Measurements from ENCODE around the gene FADS2. TPM values are rescaled to one million over a fixed set of nuclear protein-coding genes. Genes with fewer than 3 reads are reported as not detected.

FADS2 gene
- total and polyA plus RNA-seq, 3 donors from 2014 or later, result 73.5 to 123 (median 80.8) TPM

DNA sequence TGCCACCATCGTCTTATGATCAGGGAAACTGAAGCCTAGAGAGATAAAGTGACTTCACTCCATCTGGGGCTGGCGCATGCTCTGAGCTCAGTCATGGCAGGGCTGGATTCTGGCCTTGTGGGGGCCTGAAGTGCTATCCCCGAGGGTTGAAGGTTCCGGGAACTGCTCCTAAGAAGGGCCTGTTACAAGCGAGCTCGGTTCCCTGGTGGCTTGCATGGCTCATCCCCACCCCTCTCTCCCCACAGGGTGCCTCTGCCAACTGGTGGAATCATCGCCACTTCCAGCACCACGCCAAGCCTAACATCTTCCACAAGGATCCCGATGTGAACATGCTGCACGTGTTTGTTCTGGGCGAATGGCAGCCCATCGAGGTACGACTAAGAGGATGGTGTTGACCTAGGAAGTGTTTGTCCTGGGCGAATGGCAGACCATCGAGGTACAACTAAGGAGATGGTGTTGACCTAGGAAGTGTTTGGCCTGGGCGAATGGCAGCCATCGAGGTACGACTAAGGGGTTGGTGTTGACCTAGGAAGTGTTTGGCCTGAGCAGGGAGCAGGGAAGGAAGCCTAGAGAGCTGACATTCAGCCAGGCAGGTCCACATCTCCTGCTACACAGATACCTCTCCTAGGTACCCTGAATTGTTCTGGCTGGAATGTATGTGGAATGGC is 19.9 kb downstream of the FADS2 start:
- Histone ChIP-seq H3K27ac (no peak overlapping the region), H3K36me3 (ENCODE audit: low read depth, missing control alignments) (no peaks in the 10 kb centered on the region), H3K27me3 (no peaks in the 10 kb centered on the region), H3K9me3 (no peaks in the 10 kb centered on the region), H3K4me1 (peaks cover 46% of the 10 kb centered on the region), H3K4me3 (no peak overlapping the region)
- DNase-seq, result no peak
- intact Hi-C loops (cut with DNase I; ENCODE audit: low total_unique reads), result no loop called here
- 90 to 95% methylated on average over 15 to 18 of the region's 18 CpGs for WGBS, 2 donors
- TF ChIP-seq POLR2A (IDR thresholded peaks at IDR 0.05), result no peak
- TF ChIP-seq, protein P1, sequence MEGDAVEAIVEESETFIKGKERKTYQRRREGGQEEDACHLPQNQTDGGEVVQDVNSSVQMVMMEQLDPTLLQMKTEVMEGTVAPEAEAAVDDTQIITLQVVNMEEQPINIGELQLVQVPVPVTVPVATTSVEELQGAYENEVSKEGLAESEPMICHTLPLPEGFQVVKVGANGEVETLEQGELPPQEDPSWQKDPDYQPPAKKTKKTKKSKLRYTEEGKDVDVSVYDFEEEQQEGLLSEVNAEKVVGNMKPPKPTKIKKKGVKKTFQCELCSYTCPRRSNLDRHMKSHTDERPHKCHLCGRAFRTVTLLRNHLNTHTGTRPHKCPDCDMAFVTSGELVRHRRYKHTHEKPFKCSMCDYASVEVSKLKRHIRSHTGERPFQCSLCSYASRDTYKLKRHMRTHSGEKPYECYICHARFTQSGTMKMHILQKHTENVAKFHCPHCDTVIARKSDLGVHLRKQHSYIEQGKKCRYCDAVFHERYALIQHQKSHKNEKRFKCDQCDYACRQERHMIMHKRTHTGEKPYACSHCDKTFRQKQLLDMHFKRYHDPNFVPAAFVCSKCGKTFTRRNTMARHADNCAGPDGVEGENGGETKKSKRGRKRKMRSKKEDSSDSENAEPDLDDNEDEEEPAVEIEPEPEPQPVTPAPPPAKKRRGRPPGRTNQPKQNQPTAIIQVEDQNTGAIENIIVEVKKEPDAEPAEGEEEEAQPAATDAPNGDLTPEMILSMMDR (IDR thresholded peaks at IDR 0.05), result no peak

DNA sequence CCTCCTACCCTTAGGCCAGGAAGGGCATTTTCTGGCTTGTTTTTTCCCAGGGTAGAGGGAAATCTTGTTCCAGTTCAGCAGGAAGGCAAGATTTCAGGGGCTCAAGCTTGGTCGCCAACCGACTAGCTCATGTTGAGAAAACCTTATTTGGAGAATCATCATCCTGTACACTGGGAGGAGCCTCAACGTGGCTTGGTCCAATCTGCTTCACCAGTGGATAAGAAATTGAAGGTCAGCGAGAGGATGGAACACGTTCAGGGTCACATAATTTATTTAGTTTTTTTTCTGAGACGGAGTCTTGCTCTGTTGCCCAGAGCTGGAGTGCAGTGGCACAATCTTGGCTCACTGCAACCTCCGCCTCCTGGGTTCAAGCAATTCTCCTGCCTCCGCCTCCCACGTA is 20.5 kb downstream of the FADS2 start:
- intact Hi-C loops (cut with DNase I; ENCODE audit: low total_unique reads), result no loop called here

DNA sequence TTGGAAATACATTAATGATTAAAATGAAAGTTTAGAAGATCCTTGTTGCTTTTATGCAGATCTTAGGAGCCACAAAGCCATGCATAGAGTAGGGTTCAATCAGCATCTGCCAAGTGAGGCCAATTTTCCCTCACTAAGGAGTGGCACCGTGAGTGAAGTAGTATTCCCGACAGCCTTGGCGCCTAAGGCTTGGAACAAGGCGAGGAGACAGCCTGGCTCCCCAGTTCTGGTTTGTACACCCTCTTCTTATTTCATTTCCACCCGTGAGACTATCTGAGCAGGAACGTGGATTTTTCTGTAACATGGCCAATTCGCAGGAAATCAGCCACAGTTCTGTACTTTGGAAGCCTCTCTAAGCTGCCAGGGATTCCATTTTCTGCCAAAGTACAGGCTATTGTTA is 22.6 kb downstream of the FADS2 start:
- intact Hi-C loops (cut with DNase I; ENCODE audit: low total_unique reads), result no loop called here
- WGBS, 2 donors, result 31 to 53% methylated on average over 7 of the region's 7 CpGs
- no peak for TF ChIP-seq POLR2A (IDR thresholded peaks at IDR 0.05)
- TF ChIP-seq, protein P1 (IDR thresholded peaks at IDR 0.05), result no peak
- peaks cover 59% of the 10 kb centered on the region for H3K4me1 ChIP-seq
- H3K36me3 ChIP-seq (ENCODE audit: low read depth, missing control alignments), result no peaks in the 10 kb centered on the region
- DNase-seq, result no peak
- H3K27ac ChIP-seq, result peak overlapping the region; percentile 16 to 77
- no peaks in the 10 kb centered on the region for H3K27me3 ChIP-seq
- no peaks in the 10 kb centered on the region for H3K9me3 ChIP-seq
- no peak overlapping the region for H3K4me3 ChIP-seq

More for the DNA sequence above, 20.5 kb downstream of the FADS2 start:
- TF ChIP-seq POLR2A (IDR thresholded peaks at IDR 0.05), result no peak
- TF ChIP-seq, protein P1 (IDR thresholded peaks at IDR 0.05), result no peak
- Histone ChIP-seq H3K4me3 (no peak overlapping the region), H3K36me3 (ENCODE audit: low read depth, missing control alignments) (no peaks in the 10 kb centered on the region), H3K4me1 (peaks cover 48% of the 10 kb centered on the region), H3K27ac (no peak overlapping the region), H3K9me3 (no peaks in the 10 kb centered on the region), H3K27me3 (no peaks in the 10 kb centered on the region)
- WGBS, 2 donors, result 72% methylated on average over 9 of the region's 9 CpGs
- no peak for DNase-seq

DNA sequence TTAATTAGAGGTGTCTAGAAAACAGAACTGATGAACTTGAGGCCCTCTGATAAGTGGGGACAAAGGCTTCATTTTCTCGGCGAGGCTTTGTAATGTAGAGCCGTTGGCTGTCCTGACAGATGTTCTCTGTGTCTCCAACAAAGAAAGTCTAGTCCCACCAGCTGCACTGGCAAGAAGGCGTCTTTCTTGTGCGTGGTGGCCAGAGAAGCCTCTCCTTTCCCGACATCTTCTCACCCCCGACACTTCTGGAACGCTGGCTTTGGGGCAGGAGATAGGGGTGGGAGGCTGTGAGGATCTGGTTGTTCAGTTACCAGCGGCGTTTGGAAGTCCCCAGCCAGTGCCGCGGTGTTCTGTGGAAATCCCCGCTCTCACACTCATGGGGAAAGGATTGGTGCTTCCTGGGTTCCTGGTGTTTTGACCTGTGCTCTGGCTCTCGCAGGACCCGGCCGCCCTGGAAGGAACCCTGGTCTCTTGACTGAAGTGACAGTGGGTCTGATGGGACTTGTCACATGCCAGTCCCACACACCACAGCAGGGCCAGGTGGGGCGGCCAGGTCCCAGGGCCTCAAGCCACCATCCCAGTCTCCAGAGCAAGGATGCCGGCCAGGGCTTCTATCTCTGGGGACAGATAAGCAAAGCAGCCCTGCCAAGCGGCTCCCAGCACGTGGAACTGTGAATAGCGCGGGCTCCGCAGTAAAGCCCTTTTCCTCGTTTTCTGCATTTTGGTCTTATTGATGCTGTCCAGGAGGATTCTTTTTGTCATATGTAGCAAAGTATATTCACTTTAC is 23.2 kb downstream of the FADS2 start:
- Histone ChIP-seq H3K9me3 (no peaks in the 10 kb centered on the region), H3K27ac (peak overlapping the region; percentile 59 to 77), H3K36me3 (ENCODE audit: low read depth, missing control alignments) (no peaks in the 10 kb centered on the region), H3K4me1 (peaks cover 55% of the 10 kb centered on the region), H3K27me3 (no peaks in the 10 kb centered on the region), H3K4me3 (no peak overlapping the region)
- DNase-seq, result peak; percentile 87
- WGBS, 2 donors, result 40 to 56% methylated on average over 24 of the region's 24 CpGs
- TF ChIP-seq POLR2A (IDR thresholded peaks at IDR 0.05), result no peak
- TF ChIP-seq, protein P1 (IDR thresholded peaks at IDR 0.05), result no peak
- intact Hi-C loops (cut with DNase I; ENCODE audit: low total_unique reads), result no loop called here
